ENCODE measurements around the gene KMT2B. TPM values are rescaled to one million over a fixed set of nuclear protein-coding genes. Genes with fewer than 3 reads are reported as not detected.

KMT2B gene
- total RNA-seq, 1 experiment from 2014 or later, result 54.2 TPM

- ChIA-PET POLR2A (interaction anchor here (0.6 kb wide), 1 partner anchor 49 kb away, joined by 3 read pairs; no protein-coding TSS in a partner anchor), CTCF (interaction anchor here (0.6 to 1.5 kb wide), 2 partner anchors 16 to 223 kb away, joined by 3 read pairs; no protein-coding TSS in a partner anchor)
- BruUV-seq (replicated peaks), result no TSS peak
- H3K27ac Mint-ChIP-seq (ENCODE audit: unreplicated experiment), result no peak overlapping the region
- peaks cover 4% of the 10 kb centered on the region for H3K36me3 Mint-ChIP-seq (ENCODE audit: insufficient read depth, unreplicated experiment)
- Histone ChIP-seq H3K27me3 (replicated peaks; ENCODE audit: control insufficient read depth, insufficient read depth, low read length) (no peaks in the 10 kb centered on the region), H3K4me3 (ENCODE audit: low read depth, low read length) (no peak overlapping the region), H3K36me3 (ENCODE audit: control insufficient read depth, insufficient read depth, low read length) (no peaks in the 10 kb centered on the region), H3K9me3 (no peaks in the 10 kb centered on the region), H3K4me1 (no peaks in the 10 kb centered on the region)
- H3K9me3 Mint-ChIP-seq (ENCODE audit: unreplicated experiment), result no peaks in the 10 kb centered on the region
- H3K4me1 Mint-ChIP-seq (ENCODE audit: low read depth, unreplicated experiment), result no peaks in the 10 kb centered on the region
- DNase-seq, result no peak
- intact Hi-C loops (cut with micrococcal nuclease; ENCODE audit: unreplicated experiment), result no loop called here
- TF ChIP-seq CTCF (IDR thresholded peaks at IDR 0.05; ENCODE audit: insufficient read depth in 1 of 2, low read depth in 1 of 2, low read length in 1 of 2, severe bottlenecking in 1 of 2, unreplicated experiment in 1 of 2), result no peak
- H3K4me3 Mint-ChIP-seq (ENCODE audit: unreplicated experiment), result no peak overlapping the region
- peaks cover 6% of the 10 kb centered on the region for H3K27me3 Mint-ChIP-seq (ENCODE audit: insufficient read depth, unreplicated experiment)
These were observed 9.4 kb upstream of the KMT2B start for GRCh38 chr19:35708391-35708790.

- ChIA-PET POLR2A (no interaction called here), CTCF (no interaction called here)
- no peak for DNase-seq
- no peak overlapping the region for H3K4me3 Mint-ChIP-seq (ENCODE audit: unreplicated experiment)
- Histone ChIP-seq H3K27me3 (replicated peaks; ENCODE audit: control insufficient read depth, insufficient read depth, low read length) (no peaks in the 10 kb centered on the region), H3K9me3 (no peaks in the 10 kb centered on the region), H3K4me1 (peaks cover 8% of the 10 kb centered on the region), H3K36me3 (ENCODE audit: control insufficient read depth, insufficient read depth, low read length) (no peaks in the 10 kb centered on the region), H3K4me3 (ENCODE audit: low read depth, low read length) (no peak overlapping the region)
- H3K9me3 Mint-ChIP-seq (ENCODE audit: unreplicated experiment), result no peaks in the 10 kb centered on the region
- no TSS peak for BruUV-seq (replicated peaks)
- intact Hi-C loops (cut with micrococcal nuclease; ENCODE audit: unreplicated experiment), result no loop called here
- H3K36me3 Mint-ChIP-seq (ENCODE audit: insufficient read depth, unreplicated experiment), result peaks cover 4% of the 10 kb centered on the region
- peaks cover 6% of the 10 kb centered on the region for H3K27me3 Mint-ChIP-seq (ENCODE audit: insufficient read depth, unreplicated experiment)
- TF ChIP-seq CTCF (IDR thresholded peaks at IDR 0.05; ENCODE audit: insufficient read depth in 1 of 2, low read depth in 1 of 2, low read length in 1 of 2, severe bottlenecking in 1 of 2, unreplicated experiment in 1 of 2), result no peak
- H3K27ac Mint-ChIP-seq (ENCODE audit: unreplicated experiment), result no peak overlapping the region
- H3K4me1 Mint-ChIP-seq (ENCODE audit: low read depth, unreplicated experiment), result peaks cover 9% of the 10 kb centered on the region
These were observed 6.7 kb upstream of the KMT2B start for GRCh38 chr19:35710784-35711723.

GRCh38 chr19:35712567-35713505 is 5.0 kb upstream of the KMT2B start:
- H3K36me3 ChIP-seq (ENCODE audit: control insufficient read depth, insufficient read depth, low read length), result no peaks in the 10 kb centered on the region
- intact Hi-C loops (cut with micrococcal nuclease; ENCODE audit: unreplicated experiment), result no loop called here
- H3K4me3 ChIP-seq (ENCODE audit: low read depth, low read length), result no peak overlapping the region
- H3K4me3 Mint-ChIP-seq (ENCODE audit: unreplicated experiment), result no peak overlapping the region
- H3K36me3 Mint-ChIP-seq (ENCODE audit: insufficient read depth, unreplicated experiment), result peaks cover 8% of the 10 kb centered on the region
- ChIA-PET CTCF (interaction anchor here (0.6 to 1.9 kb wide), 3 partner anchors 18 to 24 kb away, joined by 3 to 6 read pairs (median 5); no protein-coding TSS in a partner anchor), POLR2A (no interaction called here)
- TF ChIP-seq CTCF (IDR thresholded peaks at IDR 0.05; ENCODE audit: insufficient read depth in 1 of 2, low read depth in 1 of 2, low read length in 1 of 2, severe bottlenecking in 1 of 2, unreplicated experiment in 1 of 2), result no peak
- no peak for DNase-seq
- no peak overlapping the region for H3K27ac Mint-ChIP-seq (ENCODE audit: unreplicated experiment)
- H3K4me1 ChIP-seq, result peaks cover 8% of the 10 kb centered on the region
- H3K9me3 ChIP-seq, result no peaks in the 10 kb centered on the region
- no peaks in the 10 kb centered on the region for H3K27me3 ChIP-seq (replicated peaks; ENCODE audit: control insufficient read depth, insufficient read depth, low read length)
- H3K4me1 Mint-ChIP-seq (ENCODE audit: low read depth, unreplicated experiment), result peaks cover 9% of the 10 kb centered on the region
- H3K27me3 Mint-ChIP-seq (ENCODE audit: insufficient read depth, unreplicated experiment), result peaks cover 3% of the 10 kb centered on the region
- no peaks in the 10 kb centered on the region for H3K9me3 Mint-ChIP-seq (ENCODE audit: unreplicated experiment)
- no TSS peak for BruUV-seq (replicated peaks)

All from Caco-2 (cell line).